Measurements from ENCODE around the gene CENPM.

- no peak for TF ChIP-seq RAD21 (IDR thresholded peaks at IDR 0.05; ENCODE audit: low read depth)
- no peak for TF ChIP-seq NFIC (IDR thresholded peaks at IDR 0.05)
- TF ChIP-seq YY1 (IDR thresholded peaks at IDR 0.05; ENCODE audit: low read depth): no peak
- TF ChIP-seq EP300 (IDR thresholded peaks at IDR 0.05; ENCODE audit: borderline replicate concordance): no peak
- no peak for TF ChIP-seq REST (IDR thresholded peaks at IDR 0.05; ENCODE audit: low read depth)
Measured at GRCh38 chr22:41976961-41977566, 30.1 kb upstream of the CENPM start.
